ENCODE data around the gene BBX.

GRCh38 chr3:107666853-107667252, 144.1 kb downstream of the BBX start:
- TF ChIP-seq POLR2A (IDR thresholded peaks at IDR 0.05) (no peak), CTCF (IDR thresholded peaks at IDR 0.05) (no peak), EP300 (IDR thresholded peaks at IDR 0.05) (no peak)

Measured in upper lobe of left lung (tissue), 4 donors.